HepG2 (cell line): ENCODE data around the gene KREMEN1. TPM values are rescaled to one million over a fixed set of nuclear protein-coding genes. Genes with fewer than 3 reads are reported as not detected.

Experiments used
- ATAC-seq: fragments of 200-7000 bp; cut with Tn5 transposase; 3 replicates; pipeline ENCODE4 v1.9.1; 2020; ENCODE audit warnings: mild to moderate bottlenecking, moderate library complexity
- BruUV-seq: library from RNA; stranded (reverse); fragments of 400-500 nt; replicated peaks from 2 replicates; lab custom pipeline; 2021; lab: Mats Ljungman, UMichigan
- CTCF ChIA-PET: fragments of 300-600 bp; formaldehyde crosslinking; extraction: SDS; loops from one replicate; lab custom pipeline; 2021; ENCODE audit warnings: low total read pairs, inconsistent platforms, low intra/inter-chr PET ratio; lab: Yijun Ruan, JAX
- POLR2A ChIA-PET: fragments of 350-600 bp; sonication (Branson Sonifier 250); formaldehyde crosslinking; loops from one replicate; lab custom pipeline; 2020; ENCODE audit warnings: antibody characterized with exemption, inconsistent platforms; lab: Yijun Ruan, JAX
- DNase-seq: peaks from one replicate; pipeline ENCODE4 v3.0.0-alpha.2; 2015; ENCODE audit warnings: low spot score
- FAIRE-seq: peaks from 3 replicates; lab custom pipeline; 2011; peaks lifted over from hg19 to GRCh38; lab: Jason Lieb, UNC
- H2AFZ ChIP-seq: one replicate; pipeline ENCODE4 v1.6.1; 2011; ENCODE audit warnings: low read length, inconsistent platforms
- H3K27ac ChIP-seq: fragments of 300-600 bp; 3 replicates; pipeline ENCODE4 v1.8.0; 2011; ENCODE audit warnings: mixed run types, mild to moderate bottlenecking, mixed read lengths, low read length, inconsistent platforms; ENCODE audit not compliant: insufficient read depth; ENCODE audit errors: extremely low read length
- H3K27me3 ChIP-seq, 2 experiments: fragments of 200-600 bp in 1 of 2; 2 replicates in 1 of 2; 3 replicates in 1 of 2; pipeline versions ENCODE4 v1.6.0 to v1.8.0; 2011; ENCODE audit warnings: low read length in 2 of 2, mild to moderate bottlenecking in 2 of 2, moderate library complexity in 2 of 2, inconsistent platforms in 1 of 2; ENCODE audit not compliant: insufficient read depth in 2 of 2, control insufficient read depth in 1 of 2
- H3K36me3 ChIP-seq, 2 experiments: fragments of 200-600 bp in 1 of 2; replicated peaks in 1 of 2; 2 replicates in 1 of 2; 3 replicates in 1 of 2; pipeline versions ENCODE4 v1.5.1 to v1.8.0; 2011; ENCODE audit warnings: low read length in 2 of 2, inconsistent platforms in 1 of 2; ENCODE audit not compliant: insufficient read depth in 2 of 2, control insufficient read depth in 1 of 2
- H3K4me1 ChIP-seq: 2 replicates; pipeline ENCODE4 v1.5.1; 2012; ENCODE audit warnings: low read length, inconsistent platforms; ENCODE audit not compliant: insufficient read depth
- H3K4me2 ChIP-seq: 2 replicates; pipeline ENCODE4 v1.6.0; 2011; ENCODE audit warnings: low read depth, low read length, inconsistent platforms
- H3K4me3 ChIP-seq, 3 experiments: fragments of 200-600 bp in 1 of 3; sonication (generic), shearing (Covaris generic) in 1 of 3; replicated peaks in 1 of 3; 2 replicates each; pipeline ENCODE4 v1.5.1; 2011 to 2016; ENCODE audit warnings: low read length in 3 of 3, inconsistent platforms in 2 of 3, low read depth in 2 of 3, mild to moderate bottlenecking in 2 of 3, control low read depth in 1 of 3, mixed read lengths in 1 of 3; ENCODE audit not compliant: insufficient read depth in 1 of 3
- H3K79me2 ChIP-seq: one replicate; pipeline ENCODE4 v1.6.1; 2011; ENCODE audit warnings: low read length, inconsistent platforms; ENCODE audit not compliant: insufficient read depth
- H3K9ac ChIP-seq: 2 replicates; pipeline ENCODE4 v1.6.0; 2011; ENCODE audit warnings: mild to moderate bottlenecking, low read depth, low read length, inconsistent platforms; ENCODE audit not compliant: insufficient read depth
- H3K9me3 ChIP-seq: 2 replicates; pipeline ENCODE4 v1.5.1; 2012; ENCODE audit warnings: mild to moderate bottlenecking, low read length
- H4K20me1 ChIP-seq: 2 replicates; pipeline ENCODE4 v1.6.0; 2011; ENCODE audit warnings: inconsistent platforms, mild to moderate bottlenecking, low read length, moderate library complexity; ENCODE audit not compliant: insufficient read depth
- ASH2L ChIP-seq: fragments of 300-600, 200-600 bp; sonication (generic); IDR thresholded peaks from 2 replicates; pipeline ENCODE4 v1.7.0; 2017; ENCODE audit warnings: low read depth, mild to moderate bottlenecking, moderate library complexity, mixed read lengths, low read length; ENCODE audit not compliant: insufficient read length
- GRHL1 ChIP-seq: sonication (generic); formaldehyde crosslinking; conservative IDR thresholded peaks from 2 replicates; pipeline ENCODE4 v1.8.0; 2022; ENCODE audit warnings: missing genetic modification reagents
- HIVEP1 ChIP-seq: sonication (generic); formaldehyde crosslinking; IDR thresholded peaks from 2 replicates; pipeline ENCODE4 v1.4.0; 2020; ENCODE audit warnings: mild to moderate bottlenecking, missing genetic modification reagents
- KDM2A ChIP-seq: sonication (generic); formaldehyde crosslinking; IDR thresholded peaks from 2 replicates; pipeline ENCODE4 v1.4.0; 2020; ENCODE audit warnings: low read depth, missing genetic modification reagents, borderline replicate concordance
- MEIS1 ChIP-seq: sonication (generic); formaldehyde crosslinking; IDR thresholded peaks from 2 replicates; pipeline ENCODE4 v1.9.0; 2021; ENCODE audit warnings: mild to moderate bottlenecking, missing genetic modification reagents, moderate library complexity, borderline replicate concordance
- PLSCR1 ChIP-seq: sonication (generic); formaldehyde crosslinking; IDR thresholded peaks from 2 replicates; pipeline ENCODE4 v1.5.0; 2020; ENCODE audit warnings: missing genetic modification reagents, mild to moderate bottlenecking, borderline replicate concordance
- POGK ChIP-seq: sonication (generic); formaldehyde crosslinking; conservative IDR thresholded peaks from 2 replicates; pipeline ENCODE4 v1.8.0; 2022; ENCODE audit warnings: mild to moderate bottlenecking, moderate library complexity, missing genetic modification reagents
- POLR2G ChIP-seq: fragments of 200-400 bp; formaldehyde crosslinking; IDR thresholded peaks from 2 replicates; pipeline ENCODE4 v1.6.1; 2018; ENCODE audit warnings: mild to moderate bottlenecking, low read depth, low read length, moderate library complexity
- RBM22 ChIP-seq: fragments of 200-400 bp; formaldehyde crosslinking; optimal IDR thresholded peaks from 2 replicates; pipeline ENCODE3; 2017; ENCODE audit warnings: mild to moderate bottlenecking, low read length, moderate library complexity
- TFE3 ChIP-seq: IDR thresholded peaks from 2 replicates; pipeline ENCODE4 v1.6.1; 2016
- THAP8 ChIP-seq: sonication (generic); formaldehyde crosslinking; IDR thresholded peaks from 2 replicates; pipeline ENCODE4 v1.5.1; 2020; ENCODE audit warnings: missing genetic modification reagents, mild to moderate bottlenecking, borderline replicate concordance
- U2AF1 ChIP-seq: fragments of 200-400 bp; formaldehyde crosslinking; optimal IDR thresholded peaks from 2 replicates; pipeline ENCODE3; 2017; ENCODE audit warnings: mild to moderate bottlenecking, low read depth, low read length
- ZBTB7B ChIP-seq: sonication (generic); formaldehyde crosslinking; IDR thresholded peaks from 2 replicates; pipeline ENCODE4 v1.4.0; 2020; ENCODE audit warnings: missing genetic modification reagents
- WGBS: methylation state at CpG from one replicate; pipeline ENCODE4 v1.1.6; 2017; ENCODE audit warnings: low lambda C conversion rate; 5-methylcytosine and 5-hydroxymethylcytosine counted together
- in situ Hi-C: cut with HindIII; loops from 2 replicates; pipeline ENCODE4 v1.10.0; 2017; ENCODE audit warnings: low pct_unique_long_range_greater_than_20kb; ENCODE audit not compliant: extremely low pct_ligation_motif_present
- intact Hi-C: fragments of 100-400 bp; cut with micrococcal nuclease; formaldehyde crosslinking; loops from one replicate; pipeline ENCODE4 v1.10.0; 2022; ENCODE audit not compliant: unreplicated experiment
- polyA plus RNA-seq, 8 experiments: library from polyadenylated mRNA; depleted of rRNA in 3 of 8; stranded (reverse) in 7 of 8; unstranded in 1 of 8; fragments of >200 nt; fragmentation: Illumina TruSeq in 4 of 8; extraction: Trizol in 4 of 8; gene quantifications; 2 replicates each; pipeline versions ENCODE4 v1.2.1 to v1.2.3, GENCODE V29; 2011 to 2016; ENCODE audit warnings: low read depth in 4 of 8, missing spikeins in 1 of 8, mixed read lengths in 1 of 8; ENCODE audit not compliant: insufficient read depth in 1 of 8
- total RNA-seq, 5 experiments: library from RNA; depleted of rRNA; stranded (reverse); fragments of >200 nt; fragmentation: Illumina TruSeq; extraction: Trizol; gene quantifications; 2 replicates each; pipeline ENCODE4 v1.2.3, GENCODE V29; 2016; ENCODE audit warnings: low read depth in 1 of 5

Gene KREMEN1
- total and polyA plus RNA-seq, 2 of the 13 experiments (the other 11 are each of a cell fraction or from before 2014, with no cell fraction given): 9.8 to 13.8 TPM

GRCh38 chr22:29056472-29056871 lies 16.4 kb upstream of the KREMEN1 start:
- WGBS: 97% methylated on average over 3 of the region's 3 CpGs
- in situ Hi-C loops: no loop called here
- H3K36me3 ChIP-seq: peaks cover 0 to 5% of the 10 kb centered on the region in 2 experiments; a peak in 3 of 5 replicates
- TF ChIP-seq POGK (CRISPR knock-in tag): no peak
- no peak for TF ChIP-seq TFE3 (CRISPR knock-in tag)
- TF ChIP-seq HIVEP1: no peak
- TF ChIP-seq KDM2A (CRISPR knock-in tag): no peak
- no peak for TF ChIP-seq GRHL1 (CRISPR knock-in tag)
- no peak for TF ChIP-seq ZBTB7B (CRISPR knock-in tag)
- no peak for TF ChIP-seq PLSCR1 (CRISPR knock-in tag)
- peak; percentile 60; the same call in 1 of the 2 replicates for TF ChIP-seq POLR2G
- TF ChIP-seq ASH2L: no peak
- peak; percentile 92 for TF ChIP-seq RBM22
- TF ChIP-seq THAP8 (CRISPR knock-in tag): no peak
- TF ChIP-seq MEIS1 (CRISPR knock-in tag): no peak
- TF ChIP-seq U2AF1: no peak
- H3K4me1 ChIP-seq: peaks cover 38% of the 10 kb centered on the region
- CTCF ChIA-PET: no interaction called here
- H3K9ac ChIP-seq: no peak overlapping the region
- H3K27me3 ChIP-seq: 0 out of 5 replicates have a peak, but pooled peaks cover 0 to 1% of the 10 kb centered on the region in 2 experiments
- FAIRE-seq: no peak
- no peak overlapping the region for H3K4me2 ChIP-seq
- H2AFZ ChIP-seq: no peak overlapping the region
- H3K79me2 ChIP-seq: no peaks in the 10 kb centered on the region
- no peak for DNase-seq
- ATAC-seq: no peak
- H3K27ac ChIP-seq: no peak overlapping the region
- peaks cover 9% of the 10 kb centered on the region for H4K20me1 ChIP-seq
- no TSS peak for BruUV-seq
- no peaks in the 10 kb centered on the region for H3K9me3 ChIP-seq
- intact Hi-C loops: no loop called here
- POLR2A ChIA-PET: interaction anchor here (1.5 kb wide), 1 partner anchor 12 kb away, joined by 3 read pairs; no protein-coding TSS in a partner anchor
- H3K4me3 ChIP-seq: no peak overlapping the region
